ENCODE measurements around the gene ABR. TPM values are rescaled to one million over a fixed set of nuclear protein-coding genes. Genes with fewer than 3 reads are reported as not detected.

Gene ABR
- polyA plus RNA-seq, 2 of the 4 experiments (the other 2 are of a cell fraction): 70.9 to 73.8 TPM

GRCh38 chr17:1171953-1172352, 7.8 kb downstream of the ABR start:
- no peak overlapping the region for H3K27ac ChIP-seq
- DNase-seq (ENCODE audit: low read depth in 1 of 2, low spot score in 1 of 2) (no peak), ATAC-seq (no peak), FAIRE-seq (no peak)
- H3K9me3 ChIP-seq: no peaks in the 10 kb centered on the region
- POLR2A ChIA-PET: no interaction called here
- CTCF ChIA-PET: interaction anchor here (0.5 to 3.4 kb wide), 3 partner anchors 15 to 160 kb away, joined by 4 to 24 read pairs (median 6); no protein-coding TSS in a partner anchor
- H3K4me2 ChIP-seq: no peak overlapping the region
- TF ChIP-seq, protein P1, sequence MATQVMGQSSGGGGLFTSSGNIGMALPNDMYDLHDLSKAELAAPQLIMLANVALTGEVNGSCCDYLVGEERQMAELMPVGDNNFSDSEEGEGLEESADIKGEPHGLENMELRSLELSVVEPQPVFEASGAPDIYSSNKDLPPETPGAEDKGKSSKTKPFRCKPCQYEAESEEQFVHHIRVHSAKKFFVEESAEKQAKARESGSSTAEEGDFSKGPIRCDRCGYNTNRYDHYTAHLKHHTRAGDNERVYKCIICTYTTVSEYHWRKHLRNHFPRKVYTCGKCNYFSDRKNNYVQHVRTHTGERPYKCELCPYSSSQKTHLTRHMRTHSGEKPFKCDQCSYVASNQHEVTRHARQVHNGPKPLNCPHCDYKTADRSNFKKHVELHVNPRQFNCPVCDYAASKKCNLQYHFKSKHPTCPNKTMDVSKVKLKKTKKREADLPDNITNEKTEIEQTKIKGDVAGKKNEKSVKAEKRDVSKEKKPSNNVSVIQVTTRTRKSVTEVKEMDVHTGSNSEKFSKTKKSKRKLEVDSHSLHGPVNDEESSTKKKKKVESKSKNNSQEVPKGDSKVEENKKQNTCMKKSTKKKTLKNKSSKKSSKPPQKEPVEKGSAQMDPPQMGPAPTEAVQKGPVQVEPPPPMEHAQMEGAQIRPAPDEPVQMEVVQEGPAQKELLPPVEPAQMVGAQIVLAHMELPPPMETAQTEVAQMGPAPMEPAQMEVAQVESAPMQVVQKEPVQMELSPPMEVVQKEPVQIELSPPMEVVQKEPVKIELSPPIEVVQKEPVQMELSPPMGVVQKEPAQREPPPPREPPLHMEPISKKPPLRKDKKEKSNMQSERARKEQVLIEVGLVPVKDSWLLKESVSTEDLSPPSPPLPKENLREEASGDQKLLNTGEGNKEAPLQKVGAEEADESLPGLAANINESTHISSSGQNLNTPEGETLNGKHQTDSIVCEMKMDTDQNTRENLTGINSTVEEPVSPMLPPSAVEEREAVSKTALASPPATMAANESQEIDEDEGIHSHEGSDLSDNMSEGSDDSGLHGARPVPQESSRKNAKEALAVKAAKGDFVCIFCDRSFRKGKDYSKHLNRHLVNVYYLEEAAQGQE (IDR thresholded peaks at IDR 0.05): no peak
- TF ChIP-seq ATOH8 (CRISPR knock-in tag; IDR thresholded peaks at IDR 0.05; ENCODE audit: low read depth): no peak
- no peak for TF ChIP-seq ZC3H11A (IDR thresholded peaks at IDR 0.05)
- no peak for TF ChIP-seq FOSB (CRISPR knock-in tag; IDR thresholded peaks at IDR 0.05)
- no peak for TF ChIP-seq RAD21 (conservative IDR thresholded peaks at IDR 0.05 in 1 of 2, IDR thresholded peaks at IDR 0.05 in 1 of 2)
- no peak for TF ChIP-seq ESRRA (IDR thresholded peaks at IDR 0.05; ENCODE audit: borderline replicate concordance, low read length)
- TF ChIP-seq, protein P2, sequence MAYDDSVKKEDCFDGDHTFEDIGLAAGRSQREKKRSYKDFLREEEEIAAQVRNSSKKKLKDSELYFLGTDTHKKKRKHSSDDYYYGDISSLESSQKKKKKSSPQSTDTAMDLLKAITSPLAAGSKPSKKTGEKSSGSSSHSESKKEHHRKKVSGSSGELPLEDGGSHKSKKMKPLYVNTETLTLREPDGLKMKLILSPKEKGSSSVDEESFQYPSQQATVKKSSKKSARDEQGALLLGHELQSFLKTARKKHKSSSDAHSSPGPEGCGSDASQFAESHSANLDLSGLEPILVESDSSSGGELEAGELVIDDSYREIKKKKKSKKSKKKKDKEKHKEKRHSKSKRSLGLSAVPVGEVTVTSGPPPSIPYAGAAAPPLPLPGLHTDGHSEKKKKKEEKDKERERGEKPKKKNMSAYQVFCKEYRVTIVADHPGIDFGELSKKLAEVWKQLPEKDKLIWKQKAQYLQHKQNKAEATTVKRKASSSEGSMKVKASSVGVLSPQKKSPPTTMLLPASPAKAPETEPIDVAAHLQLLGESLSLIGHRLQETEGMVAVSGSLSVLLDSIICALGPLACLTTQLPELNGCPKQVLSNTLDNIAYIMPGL (CRISPR knock-in tag; IDR thresholded peaks at IDR 0.05; ENCODE audit: borderline replicate concordance): no peak
- H3K4me3 ChIP-seq: no peak overlapping the region
- H3K4me1 ChIP-seq: no peaks in the 10 kb centered on the region
- WGBS (ENCODE audit: missing lambda C conversion rate): 81% methylated on average over 11 of the region's 11 CpGs

- ChIA-PET POLR2A (no interaction called here), CTCF (interaction anchor here (3.0 to 6.0 kb wide), 2 partner anchors 16 to 48 kb away, joined by 10 to 60 read pairs; no protein-coding TSS in a partner anchor)
- FAIRE-seq (no peak), DNase-seq (ENCODE audit: low read depth in 1 of 2, low spot score in 1 of 2) (no peak), ATAC-seq (no peak)
- H3K9me3 ChIP-seq: no peaks in the 10 kb centered on the region
- no peaks in the 10 kb centered on the region for H3K4me1 ChIP-seq
- WGBS (ENCODE audit: missing lambda C conversion rate): 78% methylated on average over 11 of the region's 11 CpGs
- no peak overlapping the region for H3K4me3 ChIP-seq
- H3K27ac ChIP-seq: no peak overlapping the region
- no peak for TF ChIP-seq CBX2 (IDR thresholded peaks at IDR 0.05; ENCODE audit: borderline replicate concordance, low read depth)
- TF ChIP-seq BHLHE40 (IDR thresholded peaks at IDR 0.05; ENCODE audit: low read depth, low read length): no peak
- TF ChIP-seq MYC (IDR thresholded peaks at IDR 0.05; ENCODE audit: borderline replicate concordance, low read length): no peak
- TF ChIP-seq RAD21 (conservative IDR thresholded peaks at IDR 0.05 in 1 of 2, IDR thresholded peaks at IDR 0.05 in 1 of 2): peak in 1 of 2 experiments; percentile 46; a peak in 2 of 5 replicates
- TF ChIP-seq JUN (IDR thresholded peaks at IDR 0.05): no peak
- no peak for TF ChIP-seq FOSL2 (IDR thresholded peaks at IDR 0.05)
- no peak for TF ChIP-seq FOSL2 (CRISPR knock-in tag; IDR thresholded peaks at IDR 0.05)
- TF ChIP-seq CBX8 (IDR thresholded peaks at IDR 0.05): no peak
- no peak for TF ChIP-seq TP53 (CRISPR knock-in tag; IDR thresholded peaks at IDR 0.05)
- TF ChIP-seq, protein P3, sequence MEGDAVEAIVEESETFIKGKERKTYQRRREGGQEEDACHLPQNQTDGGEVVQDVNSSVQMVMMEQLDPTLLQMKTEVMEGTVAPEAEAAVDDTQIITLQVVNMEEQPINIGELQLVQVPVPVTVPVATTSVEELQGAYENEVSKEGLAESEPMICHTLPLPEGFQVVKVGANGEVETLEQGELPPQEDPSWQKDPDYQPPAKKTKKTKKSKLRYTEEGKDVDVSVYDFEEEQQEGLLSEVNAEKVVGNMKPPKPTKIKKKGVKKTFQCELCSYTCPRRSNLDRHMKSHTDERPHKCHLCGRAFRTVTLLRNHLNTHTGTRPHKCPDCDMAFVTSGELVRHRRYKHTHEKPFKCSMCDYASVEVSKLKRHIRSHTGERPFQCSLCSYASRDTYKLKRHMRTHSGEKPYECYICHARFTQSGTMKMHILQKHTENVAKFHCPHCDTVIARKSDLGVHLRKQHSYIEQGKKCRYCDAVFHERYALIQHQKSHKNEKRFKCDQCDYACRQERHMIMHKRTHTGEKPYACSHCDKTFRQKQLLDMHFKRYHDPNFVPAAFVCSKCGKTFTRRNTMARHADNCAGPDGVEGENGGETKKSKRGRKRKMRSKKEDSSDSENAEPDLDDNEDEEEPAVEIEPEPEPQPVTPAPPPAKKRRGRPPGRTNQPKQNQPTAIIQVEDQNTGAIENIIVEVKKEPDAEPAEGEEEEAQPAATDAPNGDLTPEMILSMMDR (IDR thresholded peaks at IDR 0.05): peak; percentile 26; the same call in 2 of the 3 replicates
- TF ChIP-seq SMC3 (IDR thresholded peaks at IDR 0.05): no peak
- TF ChIP-seq GATA3 (IDR thresholded peaks at IDR 0.05; ENCODE audit: borderline replicate concordance): no peak
- TF ChIP-seq PHF8 (IDR thresholded peaks at IDR 0.05; ENCODE audit: borderline replicate concordance, low read depth): no peak
- no peak overlapping the region for H3K4me2 ChIP-seq
Observed at GRCh38 chr17:1170739-1171138, 9.0 kb downstream of the ABR start.
